Stimulated activated naive B cell treated with anti-CD40 and anti-IgM and Interleukin-4, amounts not matched to agents 10 μg/mL and 1 μg/mL and 100 μg/mL, for 72 hours (primary cell): ENCODE measurements around the gene CNDP1.
A peak's percentile ranks its signal among the peaks of the same experiment; 100 is the strongest.

Experiments used
- ATAC-seq, 2 donors: fragments of 150-1000 bp; cut with Tn5 transposase; replicated peaks; 2 replicates each; pipeline ENCODE4 v1.10.0; 2021; ENCODE audit warnings: moderate library complexity in 1 of 2
- DNase-seq: peaks from one replicate; pipeline ENCODE4 v3.0.0; 2021
- H3K27ac Mint-ChIP-seq: one replicate; pipeline ENCODE4 v1.8.0; 2022; ENCODE audit warnings: mild to moderate bottlenecking, mixed read lengths
- H3K27me3 Mint-ChIP-seq, 2 donors: one replicate each; pipeline ENCODE4 v1.8.0; 2022; ENCODE audit warnings: mixed read lengths in 2 of 2
- H3K36me3 Mint-ChIP-seq, 2 donors: one replicate each; pipeline ENCODE4 v1.8.0; 2022; ENCODE audit warnings: mixed read lengths in 2 of 2, mild to moderate bottlenecking in 1 of 2
- H3K4me1 Mint-ChIP-seq, 2 donors: one replicate each; pipeline ENCODE4 v1.8.0; 2022; ENCODE audit warnings: mixed read lengths in 2 of 2, mild to moderate bottlenecking in 1 of 2
- H3K4me3 Mint-ChIP-seq, 2 donors: one replicate each; pipeline ENCODE4 v1.8.0; 2022; ENCODE audit warnings: mild to moderate bottlenecking in 2 of 2, mixed read lengths in 2 of 2, moderate library complexity in 1 of 2
- H3K9me3 Mint-ChIP-seq, 2 donors: one replicate each; pipeline ENCODE4 v1.8.0; 2022; ENCODE audit warnings: mixed read lengths in 2 of 2, mild to moderate bottlenecking in 1 of 2

Gene CNDP1

DNA sequence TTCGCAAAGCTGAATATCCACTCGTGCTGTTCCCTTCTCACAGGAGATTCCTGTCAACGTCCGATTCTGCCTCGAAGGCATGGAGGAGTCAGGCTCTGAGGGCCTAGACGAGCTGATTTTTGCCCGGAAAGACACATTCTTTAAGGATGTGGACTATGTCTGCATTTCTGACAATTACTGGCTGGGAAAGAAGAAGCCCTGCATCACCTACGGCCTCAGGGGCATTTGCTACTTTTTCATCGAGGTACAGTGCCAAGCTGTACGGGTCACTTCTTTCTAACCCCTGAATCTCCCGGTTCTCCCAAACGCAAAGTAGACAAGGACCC, 23.6 kb upstream of the CNDP1 start:
- Mint-ChIP-seq H3K4me1 (peaks cover 21 to 40% of the 10 kb centered on the region in 2 donors), H3K27me3 (no peaks in the 10 kb centered on the region), H3K36me3 (peaks cover 71 to 76% of the 10 kb centered on the region in 2 donors), H3K9me3 (no peaks in the 10 kb centered on the region), H3K4me3 (no peak overlapping the region), H3K27ac (peak overlapping the region; percentile 51)
- ATAC-seq (no peak), DNase-seq (no peak)

DNA sequence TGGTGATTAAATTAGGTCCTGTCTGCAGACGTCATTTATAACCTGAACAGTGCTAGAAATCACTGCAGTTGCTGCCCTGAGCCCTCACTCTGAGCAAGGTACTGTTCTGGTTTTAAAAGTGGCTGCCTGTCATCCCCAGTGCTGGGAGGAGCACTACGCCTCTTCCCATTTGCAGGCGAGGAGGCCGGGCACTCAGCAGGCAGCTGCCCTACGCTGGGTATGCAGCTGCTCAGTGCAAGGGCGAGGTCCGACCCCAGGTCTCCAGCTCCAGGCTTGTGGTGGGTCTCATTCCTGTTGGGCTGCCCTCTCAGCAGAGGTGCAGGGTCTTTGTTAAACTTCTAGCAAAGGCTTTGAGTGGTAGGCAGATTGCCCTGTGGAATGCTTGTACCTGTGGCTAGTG, 22.5 kb upstream of the CNDP1 start:
- Mint-ChIP-seq H3K36me3 (peaks cover 67 to 72% of the 10 kb centered on the region in 2 donors), H3K27ac (no peak overlapping the region), H3K4me1 (peaks cover 15 to 33% of the 10 kb centered on the region in 2 donors), H3K4me3 (no peak overlapping the region), H3K9me3 (no peaks in the 10 kb centered on the region), H3K27me3 (no peaks in the 10 kb centered on the region)
- no peak for ATAC-seq
- no peak for DNase-seq

DNA sequence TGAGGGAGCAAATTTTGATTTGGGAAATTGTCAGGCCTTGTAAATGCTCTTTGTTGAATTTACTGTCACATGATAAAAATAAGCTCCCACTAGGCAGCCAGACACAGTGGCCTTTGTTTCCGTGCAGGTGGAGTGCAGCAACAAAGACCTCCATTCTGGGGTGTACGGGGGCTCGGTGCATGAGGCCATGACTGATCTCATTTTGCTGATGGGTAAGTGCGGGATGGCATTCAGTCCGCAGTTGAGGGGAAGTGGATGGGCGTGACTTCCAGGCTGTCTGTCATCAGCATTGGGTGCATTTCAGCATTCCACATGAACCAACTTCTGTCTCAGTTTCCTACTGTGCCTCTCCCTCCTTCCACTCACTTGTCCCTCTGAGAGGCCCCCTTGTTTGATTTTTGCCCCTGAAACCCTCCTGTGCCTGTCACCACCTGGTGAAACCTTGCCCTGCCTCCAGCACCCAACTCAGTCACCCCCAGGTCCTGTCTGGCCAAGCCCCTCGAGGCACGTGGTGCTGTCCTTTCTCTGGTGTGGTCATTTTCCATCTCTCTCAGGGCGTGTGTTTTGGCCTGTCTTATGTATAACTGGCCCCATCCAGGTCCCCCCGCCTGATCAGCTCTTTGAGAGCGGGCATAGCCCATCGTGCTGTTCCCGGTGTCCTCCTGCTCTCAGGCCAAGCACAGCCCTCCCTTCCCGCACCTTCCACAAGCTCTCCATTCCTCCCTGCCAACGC, 21.8 kb upstream of the CNDP1 start:
- Mint-ChIP-seq H3K9me3 (no peaks in the 10 kb centered on the region), H3K27me3 (no peaks in the 10 kb centered on the region)

DNA sequence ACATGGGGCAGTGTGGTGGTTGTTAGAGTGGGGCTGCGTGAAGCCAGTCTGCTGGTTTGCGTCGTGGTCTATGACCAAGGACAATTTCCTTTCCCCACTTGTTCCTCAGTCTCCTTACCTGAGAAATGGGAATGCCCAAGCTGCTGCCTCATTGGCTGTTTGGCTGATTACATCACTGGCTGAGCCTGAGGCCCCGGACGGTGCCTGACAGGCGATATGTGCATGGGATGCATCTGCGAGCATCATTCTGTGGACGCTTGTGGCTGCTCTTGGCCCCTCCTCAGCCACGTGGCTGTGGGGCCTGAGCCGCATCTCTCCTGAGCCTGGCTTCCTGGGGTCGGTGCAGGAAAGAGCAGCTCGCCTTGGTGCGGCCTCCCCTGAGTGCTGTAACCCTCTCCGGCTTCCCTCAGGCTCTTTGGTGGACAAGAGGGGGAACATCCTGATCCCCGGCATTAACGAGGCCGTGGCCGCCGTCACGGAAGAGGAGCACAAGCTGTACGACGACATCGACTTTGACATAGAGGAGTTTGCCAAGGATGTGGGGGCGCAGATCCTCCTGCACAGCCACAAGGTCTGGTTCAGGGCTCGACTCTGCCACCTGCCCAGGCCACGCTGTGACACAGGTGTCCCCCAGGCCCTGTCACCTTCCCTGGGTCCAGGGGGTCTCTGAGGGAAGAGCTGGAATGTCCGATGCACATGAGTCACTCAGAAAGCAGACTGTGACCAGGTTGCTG, 21.0 kb upstream of the CNDP1 start:
- H3K4me1 Mint-ChIP-seq = peaks cover 4 to 21% of the 10 kb centered on the region in 2 donors
- no peak overlapping the region for H3K4me3 Mint-ChIP-seq
- H3K9me3 Mint-ChIP-seq = no peaks in the 10 kb centered on the region
- H3K27me3 Mint-ChIP-seq = no peaks in the 10 kb centered on the region
- DNase-seq (no peak), ATAC-seq (no peak)
- peak overlapping the region; percentile 56 for H3K27ac Mint-ChIP-seq
- H3K36me3 Mint-ChIP-seq = peaks cover 61 to 68% of the 10 kb centered on the region in 2 donors

More for the DNA sequence above, 21.8 kb upstream of the CNDP1 start:
- DNase-seq = no peak
- no peak for ATAC-seq
- H3K4me3 Mint-ChIP-seq = peak overlapping the region in 1 of 2 donors; percentile 48
- H3K27ac Mint-ChIP-seq = peak overlapping the region; percentile 56
- H3K4me1 Mint-ChIP-seq = peaks cover 8 to 27% of the 10 kb centered on the region in 2 donors
- peaks cover 64 to 69% of the 10 kb centered on the region in 2 donors for H3K36me3 Mint-ChIP-seq

DNA sequence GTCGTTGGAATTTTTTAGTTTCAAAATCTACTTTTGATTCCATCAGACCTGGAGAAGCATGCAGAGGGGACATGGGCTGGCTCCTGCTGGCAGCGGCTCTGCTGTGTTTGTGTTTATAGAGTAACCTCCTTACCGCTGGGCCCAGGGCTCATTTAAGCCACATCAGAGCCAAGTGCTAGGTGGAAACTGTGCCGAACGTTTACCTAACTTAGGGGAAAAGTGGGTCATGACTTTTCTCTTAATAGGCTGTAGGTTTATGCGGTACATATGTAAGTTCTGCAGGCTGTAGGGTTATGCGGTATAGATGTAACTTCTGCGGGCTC, 20.5 kb upstream of the CNDP1 start:
- DNase-seq (no peak), ATAC-seq (no peak)
- Mint-ChIP-seq H3K4me1 (peaks cover 4 to 21% of the 10 kb centered on the region in 2 donors), H3K4me3 (no peak overlapping the region), H3K27ac (peak overlapping the region; percentile 17), H3K9me3 (no peaks in the 10 kb centered on the region), H3K36me3 (peaks cover 61 to 68% of the 10 kb centered on the region in 2 donors), H3K27me3 (no peaks in the 10 kb centered on the region)

- DNase-seq (no peak), ATAC-seq (no peak)
- Mint-ChIP-seq H3K27ac (peak overlapping the region; percentile 80), H3K4me1 (peaks cover 4 to 21% of the 10 kb centered on the region in 2 donors), H3K9me3 (no peaks in the 10 kb centered on the region), H3K4me3 (no peak overlapping the region), H3K27me3 (no peaks in the 10 kb centered on the region), H3K36me3 (peaks cover 68 to 70% of the 10 kb centered on the region in 2 donors)
These were observed 19.3 kb upstream of the CNDP1 start for GRCh38 chr18:74514860-74515495.

GRCh38 chr18:74515620-74516231, 18.6 kb upstream of the CNDP1 start:
- H3K27me3 Mint-ChIP-seq = no peaks in the 10 kb centered on the region
- no peak overlapping the region for H3K27ac Mint-ChIP-seq
- no peaks in the 10 kb centered on the region for H3K9me3 Mint-ChIP-seq
- H3K4me1 Mint-ChIP-seq = peaks cover 4 to 21% of the 10 kb centered on the region in 2 donors
- no peak overlapping the region for H3K4me3 Mint-ChIP-seq
- H3K36me3 Mint-ChIP-seq = peaks cover 71 to 72% of the 10 kb centered on the region in 2 donors
- ATAC-seq (no peak), DNase-seq (no peak)

DNA sequence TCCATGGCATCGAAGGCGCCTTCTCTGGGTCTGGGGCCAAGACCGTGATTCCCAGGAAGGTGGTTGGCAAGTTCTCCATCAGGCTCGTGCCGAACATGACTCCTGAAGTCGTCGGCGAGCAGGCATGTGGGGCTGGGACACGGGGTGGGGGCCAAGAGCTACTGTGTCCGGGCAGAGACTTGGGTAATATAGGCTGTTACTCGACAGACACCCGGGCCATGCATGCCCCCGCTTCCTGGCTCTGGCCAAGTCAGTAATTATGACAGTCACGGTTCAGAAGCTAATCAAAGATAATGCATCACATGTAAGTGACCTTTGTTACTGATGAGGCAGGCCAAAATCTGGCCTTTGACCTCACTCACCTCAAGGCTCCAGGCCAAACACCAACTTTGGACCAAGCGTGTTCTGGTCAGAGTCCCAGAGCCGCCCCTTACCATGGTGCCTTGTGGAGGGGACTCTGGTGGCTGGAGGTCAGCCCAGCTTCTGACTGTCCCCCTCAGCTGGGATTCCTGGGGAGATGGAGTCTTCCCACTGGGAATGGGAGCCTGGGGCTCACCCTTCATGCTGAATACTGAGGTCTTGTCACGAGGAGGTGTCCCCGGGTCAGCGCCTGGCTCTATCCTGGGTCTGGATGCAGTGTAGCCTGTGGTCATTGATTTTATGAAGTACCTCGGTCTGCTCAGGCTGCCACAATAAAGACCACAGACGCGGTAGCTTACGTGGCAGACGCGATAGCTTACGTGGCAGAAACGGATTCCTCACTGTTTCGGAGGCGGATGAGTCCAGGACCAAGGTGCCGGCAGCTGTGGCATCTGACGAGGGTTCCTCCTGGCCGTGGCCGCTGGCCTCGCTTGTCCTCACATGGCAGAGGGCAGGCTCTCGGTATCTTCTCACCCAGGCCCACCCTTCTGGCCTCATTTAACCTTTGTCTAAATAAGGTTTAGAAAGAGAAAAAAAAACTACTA, 17.7 kb upstream of the CNDP1 start:
- peaks cover 72 to 76% of the 10 kb centered on the region in 2 donors for H3K36me3 Mint-ChIP-seq

DNA sequence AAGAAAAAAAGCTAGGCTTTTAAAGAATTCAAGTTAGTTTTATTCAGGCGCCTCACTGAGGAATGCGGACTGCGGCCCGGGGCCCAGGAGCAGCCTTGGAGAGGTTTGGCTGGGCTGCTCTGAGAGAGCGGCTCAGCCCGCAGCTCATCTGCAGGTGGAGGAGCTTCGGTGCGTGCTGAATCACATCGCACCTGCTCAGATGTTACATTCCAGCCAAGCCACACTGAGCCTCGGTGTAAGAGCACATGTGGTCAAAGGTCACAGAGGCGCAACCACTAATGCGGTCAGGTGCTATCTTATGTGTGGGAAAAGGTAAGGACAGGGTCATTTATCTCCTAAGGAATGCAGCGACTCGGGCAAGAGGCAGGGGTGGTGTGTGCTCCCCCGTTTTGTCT, 17.1 kb upstream of the CNDP1 start:
- Mint-ChIP-seq H3K36me3 (peaks cover 71 to 79% of the 10 kb centered on the region in 2 donors), H3K27ac (peak overlapping the region; percentile 47), H3K9me3 (no peaks in the 10 kb centered on the region), H3K27me3 (no peaks in the 10 kb centered on the region), H3K4me3 (no peak overlapping the region), H3K4me1 (peaks cover 4 to 21% of the 10 kb centered on the region in 2 donors)
- DNase-seq (no peak), ATAC-seq (no peak)

More for the DNA sequence above, 17.7 kb upstream of the CNDP1 start:
- no peak overlapping the region for H3K27ac Mint-ChIP-seq
- no peak overlapping the region for H3K4me3 Mint-ChIP-seq
- ATAC-seq (no peak), DNase-seq (no peak)
- H3K9me3 Mint-ChIP-seq = no peaks in the 10 kb centered on the region
- peaks cover 4 to 21% of the 10 kb centered on the region in 2 donors for H3K4me1 Mint-ChIP-seq
- H3K27me3 Mint-ChIP-seq = no peaks in the 10 kb centered on the region

- peak overlapping the region; percentile 57 for H3K27ac Mint-ChIP-seq
- H3K4me1 Mint-ChIP-seq = peaks cover 3 to 8% of the 10 kb centered on the region in 2 donors
- no peak for DNase-seq
- no peak overlapping the region for H3K4me3 Mint-ChIP-seq
- ATAC-seq = no peak
- H3K36me3 Mint-ChIP-seq = peaks cover 60 to 74% of the 10 kb centered on the region in 2 donors
- no peaks in the 10 kb centered on the region for H3K27me3 Mint-ChIP-seq
- no peaks in the 10 kb centered on the region for H3K9me3 Mint-ChIP-seq
These were observed 15.6 kb upstream of the CNDP1 start for GRCh38 chr18:74518456-74519295.

GRCh38 chr18:74519320-74520095, 14.8 kb upstream of the CNDP1 start:
- Mint-ChIP-seq H3K27me3 (no peaks in the 10 kb centered on the region), H3K27ac (peak overlapping the region; percentile 57)
- ATAC-seq = no peak

DNA sequence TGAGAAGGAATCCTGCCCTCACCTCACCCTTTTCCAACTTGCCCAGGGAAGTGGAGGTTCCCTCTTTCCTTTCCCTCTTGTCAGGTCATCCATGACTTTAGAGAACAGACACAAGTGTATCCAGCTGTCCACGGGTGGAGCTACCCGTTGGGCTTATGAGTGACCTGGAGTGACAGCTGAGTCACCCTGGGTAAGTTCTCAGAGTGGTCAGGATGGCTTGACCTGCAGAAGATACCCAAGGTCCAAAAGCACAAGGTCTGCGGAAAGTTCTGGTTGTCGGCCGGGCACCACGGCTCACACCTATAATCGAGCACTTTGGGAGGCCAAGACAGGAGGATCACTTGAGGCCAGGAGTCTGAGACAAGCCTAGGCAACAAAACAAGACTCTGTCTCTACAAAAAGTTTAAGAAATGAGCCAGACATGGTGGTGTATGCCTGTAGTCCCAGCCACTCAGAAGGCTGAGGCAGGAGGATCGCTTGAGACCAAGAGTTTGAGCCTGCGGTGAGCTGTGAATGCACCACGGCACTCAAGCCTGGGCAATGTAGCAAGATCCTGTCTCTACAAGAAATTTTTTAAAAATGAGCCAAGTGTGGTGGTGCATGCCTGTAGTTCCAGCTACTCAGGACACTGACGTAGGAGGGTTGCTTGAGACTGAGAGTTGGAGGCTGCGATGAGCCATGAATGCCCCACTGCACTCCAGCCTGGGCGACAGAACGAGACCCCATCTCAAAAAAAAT, 14.0 kb upstream of the CNDP1 start:
- H3K27ac Mint-ChIP-seq = peak overlapping the region; percentile 75
- H3K9me3 Mint-ChIP-seq = peaks cover 0 to 5% of the 10 kb centered on the region in 2 donors
- H3K4me1 Mint-ChIP-seq = peaks cover 8 to 9% of the 10 kb centered on the region in 2 donors
- ATAC-seq = no peak
- DNase-seq = no peak
- peak overlapping the region in 1 of 2 donors; percentile 37 for H3K4me3 Mint-ChIP-seq
- H3K36me3 Mint-ChIP-seq = peaks cover 56 to 76% of the 10 kb centered on the region in 2 donors
- H3K27me3 Mint-ChIP-seq = no peaks in the 10 kb centered on the region

More at GRCh38 chr18:74519320-74520095, 14.8 kb upstream of the CNDP1 start:
- no peak overlapping the region for H3K4me3 Mint-ChIP-seq
- H3K4me1 Mint-ChIP-seq = peaks cover 8 to 11% of the 10 kb centered on the region in 2 donors
- no peak for DNase-seq
- peaks cover 60 to 78% of the 10 kb centered on the region in 2 donors for H3K36me3 Mint-ChIP-seq
- peaks cover 0 to 5% of the 10 kb centered on the region in 2 donors for H3K9me3 Mint-ChIP-seq
